HFF-Myc (cell line): ENCODE results near the gene ILDR1.
"Not testable (repeated sequence)": the region's sequence is repeated elsewhere in the genome, so short reads cannot be mapped to it uniquely, and the experiment has no call there.

Experiments used
- DNase-seq: peaks from one replicate; pipeline ENCODE4 v3.0.0-alpha.2; 2011; ENCODE audit warnings: low read depth; ENCODE audit errors: extremely low read depth
- H3K4me3 ChIP-seq: replicated peaks from 2 replicates; pipeline ENCODE4 v1.5.1; 2011; ENCODE audit warnings: low read depth, mild to moderate bottlenecking, control low read depth, low read length
- TF ChIP-seq, protein P1 (sequence below): IDR thresholded peaks from 2 replicates; pipeline ENCODE4 v1.5.1; 2012; ENCODE audit warnings: mild to moderate bottlenecking, low read depth, low read length, control low read depth; ENCODE audit errors: missing control alignments

ILDR1 gene

DNA sequence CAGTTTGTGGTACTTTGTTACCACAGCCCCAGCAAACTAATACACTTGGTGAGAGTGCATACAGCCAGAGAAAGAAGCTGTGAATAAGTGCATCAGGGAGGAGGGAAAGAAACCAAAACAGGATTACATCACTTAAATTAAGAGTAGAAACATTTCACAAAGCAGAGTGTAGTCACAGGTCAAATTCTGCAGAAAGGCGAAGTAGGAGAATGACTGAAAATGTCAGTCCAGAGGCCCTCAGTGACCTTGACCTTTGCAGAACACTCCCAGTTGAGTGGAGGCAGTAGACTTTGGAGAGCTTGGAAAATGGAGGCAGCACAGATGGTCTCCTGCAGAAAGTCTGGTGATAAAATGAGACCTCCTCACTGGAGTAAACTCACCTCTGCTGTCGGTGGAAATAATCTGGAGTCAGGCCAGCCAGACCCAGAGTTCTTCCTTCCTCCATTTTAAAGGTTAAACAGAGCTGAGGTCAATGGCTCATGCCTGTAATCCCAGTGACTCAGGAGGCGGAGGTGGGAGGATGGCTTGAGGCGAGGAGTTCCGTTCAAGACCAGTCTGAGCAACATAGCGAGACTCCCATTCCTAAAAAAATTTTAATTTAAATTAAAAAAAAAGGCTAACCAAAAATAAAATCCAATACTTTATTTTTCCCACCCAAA is 38.1 kb upstream of the ILDR1 start:
- TF ChIP-seq, protein P1, sequence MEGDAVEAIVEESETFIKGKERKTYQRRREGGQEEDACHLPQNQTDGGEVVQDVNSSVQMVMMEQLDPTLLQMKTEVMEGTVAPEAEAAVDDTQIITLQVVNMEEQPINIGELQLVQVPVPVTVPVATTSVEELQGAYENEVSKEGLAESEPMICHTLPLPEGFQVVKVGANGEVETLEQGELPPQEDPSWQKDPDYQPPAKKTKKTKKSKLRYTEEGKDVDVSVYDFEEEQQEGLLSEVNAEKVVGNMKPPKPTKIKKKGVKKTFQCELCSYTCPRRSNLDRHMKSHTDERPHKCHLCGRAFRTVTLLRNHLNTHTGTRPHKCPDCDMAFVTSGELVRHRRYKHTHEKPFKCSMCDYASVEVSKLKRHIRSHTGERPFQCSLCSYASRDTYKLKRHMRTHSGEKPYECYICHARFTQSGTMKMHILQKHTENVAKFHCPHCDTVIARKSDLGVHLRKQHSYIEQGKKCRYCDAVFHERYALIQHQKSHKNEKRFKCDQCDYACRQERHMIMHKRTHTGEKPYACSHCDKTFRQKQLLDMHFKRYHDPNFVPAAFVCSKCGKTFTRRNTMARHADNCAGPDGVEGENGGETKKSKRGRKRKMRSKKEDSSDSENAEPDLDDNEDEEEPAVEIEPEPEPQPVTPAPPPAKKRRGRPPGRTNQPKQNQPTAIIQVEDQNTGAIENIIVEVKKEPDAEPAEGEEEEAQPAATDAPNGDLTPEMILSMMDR, result no peak
- no peak overlapping the region for H3K4me3 ChIP-seq
- DNase-seq, result no peak

GRCh38 chr3:122058294-122058693 is 36.2 kb upstream of the ILDR1 start:
- TF ChIP-seq, protein P1, result no peak
- DNase-seq, result no peak
- H3K4me3 ChIP-seq, result no peak overlapping the region

DNA sequence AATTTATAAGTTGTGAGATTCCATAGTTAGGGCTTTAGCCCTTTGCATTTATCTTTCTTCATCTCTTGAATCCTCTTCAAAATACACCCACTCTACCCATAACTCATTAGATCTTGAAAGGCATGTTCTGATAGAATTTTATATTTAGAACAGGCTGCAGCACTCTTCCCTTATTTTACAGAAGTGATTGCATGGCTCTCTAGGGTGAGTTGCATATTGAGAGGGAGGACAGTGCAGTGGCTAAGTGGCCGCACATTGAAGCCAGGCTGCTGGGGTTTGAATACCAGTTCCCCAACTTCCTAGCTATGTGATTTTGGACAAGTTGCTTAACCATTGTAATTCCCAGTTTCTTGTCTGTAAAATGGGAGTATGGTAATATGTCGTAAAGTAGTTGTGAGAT is 35.6 kb upstream of the ILDR1 start:
- no peak overlapping the region for H3K4me3 ChIP-seq
- TF ChIP-seq, protein P1, result no peak

GRCh38 chr3:122055215-122055614 is 33.2 kb upstream of the ILDR1 start, which contains the start of gene CD86:
CD86 (plus strand) TSS chr3:122055362; CDS start chr3:122055490, 128 bp downstream.
- H3K4me3 ChIP-seq, result no peak within 1 kb of the TSS
- TF ChIP-seq, protein P1, result no peak
- DNase-seq, result no peak

More for the DNA sequence above, 35.6 kb upstream of the ILDR1 start:
- no peak for DNase-seq

DNA sequence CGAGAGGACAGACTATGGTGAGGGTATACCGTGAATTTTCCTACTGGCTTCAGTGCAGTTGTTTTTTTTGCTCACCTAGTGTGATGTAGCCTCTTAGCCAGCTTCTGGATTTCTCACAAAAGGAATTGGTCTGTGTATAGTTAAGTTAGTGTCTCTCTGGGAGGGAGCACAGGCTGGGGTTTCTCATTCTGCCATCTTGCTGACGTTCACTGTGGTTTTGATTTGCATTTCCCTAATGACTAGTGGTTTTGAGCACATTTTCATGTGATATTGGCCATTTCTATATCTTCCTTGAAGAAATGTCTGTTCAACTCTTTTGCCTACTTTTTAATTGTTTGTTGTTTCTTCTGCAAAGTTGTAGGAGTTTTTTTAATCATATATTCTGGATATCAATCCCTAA is 30.9 kb upstream of the ILDR1 start:
- TF ChIP-seq, protein P1, result no peak
- H3K4me3 ChIP-seq, result no peak overlapping the region
- no peak for DNase-seq

DNA sequence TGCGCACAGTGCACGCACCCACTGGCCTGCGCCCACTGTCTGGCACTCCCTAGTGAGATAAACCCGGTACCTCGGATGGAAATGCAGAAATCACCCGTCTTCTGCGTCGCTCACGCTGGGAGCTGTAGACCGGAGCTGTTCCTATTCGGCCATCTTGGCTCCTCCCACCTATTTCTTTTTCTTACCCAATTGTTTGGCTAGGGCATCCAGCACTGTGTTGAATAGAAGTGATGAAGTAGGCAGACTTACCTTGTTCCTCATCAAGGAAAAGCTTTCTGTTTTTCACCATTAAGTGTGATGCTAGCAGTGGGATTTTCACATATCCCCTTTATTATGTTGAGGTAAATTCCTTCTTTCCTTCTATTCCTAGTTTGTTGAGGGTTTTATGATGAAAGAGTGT is 25.7 kb upstream of the ILDR1 start:
- H3K4me3 ChIP-seq, DNase-seq: not testable (repeated sequence)

GRCh38 chr3:122047296-122047695 is 25.2 kb upstream of the ILDR1 start:
- not testable (repeated sequence) for H3K4me3 ChIP-seq, DNase-seq

DNA sequence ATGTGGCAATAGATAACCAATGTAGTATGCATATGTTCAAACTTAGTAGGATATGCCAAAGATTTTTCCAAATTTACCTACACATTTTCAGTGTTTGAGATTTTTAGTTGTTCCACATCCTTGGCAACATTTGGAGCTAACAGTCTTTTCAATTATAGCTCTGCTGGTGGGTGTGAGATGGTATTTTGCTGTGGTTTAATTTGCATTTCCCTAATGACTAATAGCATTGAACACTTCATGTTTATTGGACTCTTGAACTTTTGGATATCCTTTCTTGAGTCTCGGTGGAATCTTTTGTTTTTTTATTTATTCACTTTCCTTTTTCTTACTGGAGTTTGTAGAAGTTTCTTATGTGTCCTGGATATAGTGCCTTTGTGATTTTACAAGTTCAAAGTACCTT is 11.0 kb upstream of the ILDR1 start:
- H3K4me3 ChIP-seq, result no peak overlapping the region
- TF ChIP-seq, protein P1, result no peak
- no peak for DNase-seq
